Stomach (tissue), 19 donors: ENCODE measurements around the gene SIX3. TPM values are rescaled to one million over a fixed set of nuclear protein-coding genes. Genes with fewer than 3 reads are reported as not detected.

Experiments
- DNase-seq, 2 donors: peaks; one replicate each; pipeline versions ENCODE4 v3.0.0 to v3.0.0-alpha.2; 2013 to 2019
- H3K27ac ChIP-seq, 5 donors: fragments of 200-600 bp in 4 of 5; sonication (generic) in 4 of 5; one replicate each; pipeline ENCODE4 v1.5.1; 2013 to 2019; ENCODE audit warnings: mild to moderate bottlenecking in 1 of 5, moderate library complexity in 1 of 5
- H3K27me3 ChIP-seq, 3 donors: fragments of 200-600 bp; sonication (generic); one replicate each; pipeline ENCODE4 v1.5.1; 2017 to 2019; ENCODE audit warnings: mixed run types in 1 of 3
- H3K36me3 ChIP-seq, 4 donors: fragments of 200-600 bp; sonication (generic); 1 replicate in 3 of 4; 2 replicates in 1 of 4; pipeline ENCODE4 v1.5.1; 2016 to 2019
- H3K4me1 ChIP-seq, 4 donors: fragments of 200-600 bp; sonication (generic); one replicate each; pipeline ENCODE4 v1.5.1; 2016 to 2019
- H3K4me3 ChIP-seq, 4 donors: fragments of 200-600 bp; sonication (generic) in 3 of 4; one replicate each; pipeline ENCODE4 v1.5.1; 2016 to 2019; ENCODE audit warnings: mild to moderate bottlenecking in 1 of 4
- H3K9me3 ChIP-seq, 4 donors: fragments of 200-600 bp; sonication (generic); one replicate each; pipeline ENCODE4 v1.5.1; 2016 to 2019
- EP300 ChIP-seq: sonication (generic); formaldehyde crosslinking; IDR thresholded peaks from one replicate; pipeline ENCODE4 v1.6.1; 2017; ENCODE audit warnings: antibody characterized with exemption
- POLR2A ChIP-seq, 4 donors: fragments of 450-650 bp; IDR thresholded peaks; one replicate each; pipeline ENCODE4 v1.6.1; 2016; ENCODE audit warnings: antibody characterized with exemption in 4 of 4, control low read depth in 2 of 4, mild to moderate bottlenecking in 1 of 4, moderate library complexity in 1 of 4
- POLR2AphosphoS5 ChIP-seq, 3 donors: sonication (generic); formaldehyde crosslinking; IDR thresholded peaks; one replicate each; pipeline ENCODE4 v1.6.1; 2016; ENCODE audit warnings: antibody characterized with exemption in 3 of 3
- WGBS, 5 donors: extraction: QIAGEN DNeasy Blood & Tissue Kit in 3 of 5; methylation state at CpG; one replicate each; pipeline versions ENCODE4 v1.1.5 to v1.1.7; 2013 to 2018; 5-methylcytosine and 5-hydroxymethylcytosine counted together
- intact Hi-C: fragments of 100-400 bp; cut with DNase I; formaldehyde crosslinking; loops from one replicate; pipeline ENCODE4 v1.15.1; 2023; ENCODE audit warnings: low total_unique reads
- long read RNA-seq, 10 donors: transcript quantifications; one replicate each; lab custom pipeline, GENCODE V29; 2026
- polyA plus RNA-seq, 3 donors: library from polyadenylated mRNA; stranded (reverse); fragments of 200-250 nt; gene quantifications; one replicate each; pipeline ENCODE4 v1.2.3, GENCODE V29; 2013
- total RNA-seq, 5 donors: library from RNA; depleted of rRNA; stranded (reverse); fragments of >200 nt; gene quantifications; one replicate each; pipeline versions ENCODE4 v1.1.0 to v1.2.3, GENCODE V29; 2014 to 2016
- TF ChIP-seq, protein P1 (sequence below), 7 experiments: fragments of 450-650 bp in 4 of 7; fragments of 200-600 bp in 3 of 7; sonication (generic) in 3 of 7; IDR thresholded peaks; one replicate each; pipeline ENCODE4 v1.5.1; 2016 to 2019; ENCODE audit warnings: antibody characterized with exemption in 7 of 7, control low read depth in 2 of 7, mild to moderate bottlenecking in 1 of 7
- donor health status: healthy with polysubstance abuse.
- donor health status: Bipolar disorder and iron deficiency.
- donor health status: healthy.

SIX3 gene
- total RNA-seq (not detected), polyA plus RNA-seq (not detected)
- long read RNA-seq, donor 1: 0 reads
- long read RNA-seq, donor 2: 0 reads
- long read RNA-seq, donor 3: 0 reads
- long read RNA-seq, donor 4: 0 reads
- long read RNA-seq, donor 5: 0 reads
- long read RNA-seq, donor 6: 0 reads
- long read RNA-seq, donor 7: 0 reads
- long read RNA-seq, donor 8: 0 reads
- long read RNA-seq, donor 9: 0 reads
- long read RNA-seq, donor 10: 0 reads

DNA sequence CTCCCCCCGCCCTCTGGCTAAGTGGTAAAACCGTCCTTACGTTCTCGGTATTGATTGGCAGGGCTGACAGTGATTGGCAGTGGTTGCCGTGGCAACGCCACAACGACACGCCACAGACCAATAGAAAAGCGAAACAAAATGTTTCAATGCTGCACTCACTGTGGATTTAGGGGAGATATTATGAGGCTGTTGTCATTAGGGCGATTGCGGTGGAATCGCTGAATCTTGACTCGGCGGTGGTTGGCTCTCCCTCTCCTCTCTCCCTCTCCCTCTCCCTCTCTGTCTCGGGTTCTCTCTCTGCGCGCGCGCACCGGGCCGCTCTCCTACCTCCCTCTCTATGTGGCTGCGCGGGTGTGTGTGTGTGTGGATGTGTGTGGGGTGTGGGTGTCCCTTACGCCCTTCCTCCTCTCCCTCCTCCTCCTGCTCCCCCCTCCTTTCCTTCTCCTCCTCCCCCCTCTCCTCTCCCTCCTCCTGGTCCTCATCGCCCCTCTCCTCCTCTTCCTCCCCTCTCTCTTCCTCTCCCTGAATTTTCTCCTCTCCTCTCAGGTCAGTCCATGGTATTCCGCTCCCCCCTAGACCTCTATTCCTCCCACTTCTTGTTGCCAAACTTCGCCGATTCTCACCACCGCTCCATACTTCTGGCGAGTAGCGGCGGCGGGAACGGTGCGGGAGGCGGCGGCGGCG, at the start of gene SIX3:
SIX3 (plus strand) TSS at position 152 of the 684 bp plus-strand sequence; CDS start at position 555, 403 bp downstream.
- Histone ChIP-seq H3K4me3 (peak within 1 kb of the TSS; percentile 34 to 52 (median 48)), H3K27me3 (peaks cover 51 to 100% (median 93%) of the 10 kb centered on the region in 3 donors), H3K9me3 (no peaks in the 10 kb centered on the region), H3K36me3 (no peaks in the 10 kb centered on the region), H3K4me1 (peaks cover 45 to 83% (median 69%) of the 10 kb centered on the region in 4 donors), H3K27ac (no peak within 1 kb of the TSS)
- 1 to 4% (median 3%) methylated on average over 39 of the region's 39 CpGs for WGBS, 5 donors
- TF ChIP-seq, protein P1, sequence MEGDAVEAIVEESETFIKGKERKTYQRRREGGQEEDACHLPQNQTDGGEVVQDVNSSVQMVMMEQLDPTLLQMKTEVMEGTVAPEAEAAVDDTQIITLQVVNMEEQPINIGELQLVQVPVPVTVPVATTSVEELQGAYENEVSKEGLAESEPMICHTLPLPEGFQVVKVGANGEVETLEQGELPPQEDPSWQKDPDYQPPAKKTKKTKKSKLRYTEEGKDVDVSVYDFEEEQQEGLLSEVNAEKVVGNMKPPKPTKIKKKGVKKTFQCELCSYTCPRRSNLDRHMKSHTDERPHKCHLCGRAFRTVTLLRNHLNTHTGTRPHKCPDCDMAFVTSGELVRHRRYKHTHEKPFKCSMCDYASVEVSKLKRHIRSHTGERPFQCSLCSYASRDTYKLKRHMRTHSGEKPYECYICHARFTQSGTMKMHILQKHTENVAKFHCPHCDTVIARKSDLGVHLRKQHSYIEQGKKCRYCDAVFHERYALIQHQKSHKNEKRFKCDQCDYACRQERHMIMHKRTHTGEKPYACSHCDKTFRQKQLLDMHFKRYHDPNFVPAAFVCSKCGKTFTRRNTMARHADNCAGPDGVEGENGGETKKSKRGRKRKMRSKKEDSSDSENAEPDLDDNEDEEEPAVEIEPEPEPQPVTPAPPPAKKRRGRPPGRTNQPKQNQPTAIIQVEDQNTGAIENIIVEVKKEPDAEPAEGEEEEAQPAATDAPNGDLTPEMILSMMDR (IDR thresholded peaks at IDR 0.05): no peak
- TF ChIP-seq EP300: no peak
- TF ChIP-seq POLR2A (IDR thresholded peaks at IDR 0.05): no peak
- TF ChIP-seq POLR2AphosphoS5 (IDR thresholded peaks at IDR 0.05): no peak
- DNase-seq: peak in 1 of 2 donors; percentile 55
- intact Hi-C loops: no loop called here

DNA sequence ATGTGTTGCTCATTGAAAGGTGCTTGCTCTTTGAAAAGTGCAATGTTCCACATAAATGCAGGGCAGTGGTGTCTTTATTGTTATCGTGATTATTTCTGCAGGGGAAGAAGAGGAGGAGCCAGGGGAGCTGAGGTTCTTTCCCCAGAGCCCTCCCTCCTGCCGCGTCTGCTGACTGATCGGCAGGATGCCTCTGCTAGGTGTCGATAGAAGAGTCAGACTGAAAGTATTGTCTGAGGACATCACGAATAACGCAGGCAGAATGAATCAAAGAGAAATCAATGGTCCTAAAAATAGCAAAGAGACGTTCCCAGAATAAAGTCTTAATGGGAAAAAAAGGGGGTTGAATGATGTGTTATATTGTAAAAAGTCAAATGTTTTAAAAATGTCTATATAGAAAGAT, 47.4 kb upstream of the SIX3 start:
- Histone ChIP-seq H3K36me3 (no peaks in the 10 kb centered on the region), H3K4me1 (no peaks in the 10 kb centered on the region), H3K27ac (no peak overlapping the region), H3K27me3 (no peaks in the 10 kb centered on the region), H3K9me3 (peaks cover 0 to 19% (median 11%) of the 10 kb centered on the region in 4 donors), H3K4me3 (no peak overlapping the region)
- intact Hi-C loops: no loop called here
- DNase-seq: no peak
- WGBS, 5 donors: 42 to 59% (median 50%) methylated on average over 8 of the region's 8 CpGs
- TF ChIP-seq EP300 (no peak), POLR2AphosphoS5 (IDR thresholded peaks at IDR 0.05) (no peak), POLR2A (IDR thresholded peaks at IDR 0.05) (no peak)
- TF ChIP-seq, protein P1 (IDR thresholded peaks at IDR 0.05): no peak

DNA sequence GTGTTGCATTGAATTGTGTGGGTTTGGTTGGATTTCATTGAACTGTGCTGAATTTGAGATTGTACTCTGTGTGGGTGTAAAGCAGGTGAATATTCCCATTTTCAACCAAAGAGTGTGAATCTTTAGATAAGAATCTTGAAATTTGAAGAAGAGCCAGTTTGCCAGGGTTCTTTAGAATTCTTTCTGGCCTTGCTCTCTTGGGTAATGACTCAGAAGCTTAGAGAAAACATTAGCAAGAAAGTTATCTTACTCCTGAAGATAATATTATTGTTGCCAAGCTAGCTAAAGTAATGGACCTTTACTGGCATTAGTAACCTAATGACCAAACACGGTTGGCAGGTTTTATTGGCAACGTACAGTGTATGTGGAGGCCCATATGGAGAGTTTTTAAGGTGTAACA, 46.4 kb upstream of the SIX3 start:
- H3K27me3 ChIP-seq: no peaks in the 10 kb centered on the region
- no peak for DNase-seq
- H3K4me1 ChIP-seq: no peaks in the 10 kb centered on the region
- H3K9me3 ChIP-seq: peaks cover 0 to 19% (median 11%) of the 10 kb centered on the region in 4 donors
- WGBS, 5 donors: 15 to 47% (median 32%) methylated on average over 2 of the region's 2 CpGs
- intact Hi-C loops: no loop called here
- TF ChIP-seq EP300 (no peak), POLR2A (IDR thresholded peaks at IDR 0.05) (no peak), POLR2AphosphoS5 (IDR thresholded peaks at IDR 0.05) (no peak)
- TF ChIP-seq, protein P1 (IDR thresholded peaks at IDR 0.05): no peak
- no peak overlapping the region for H3K27ac ChIP-seq
- H3K36me3 ChIP-seq: no peaks in the 10 kb centered on the region
- no peak overlapping the region for H3K4me3 ChIP-seq

DNA sequence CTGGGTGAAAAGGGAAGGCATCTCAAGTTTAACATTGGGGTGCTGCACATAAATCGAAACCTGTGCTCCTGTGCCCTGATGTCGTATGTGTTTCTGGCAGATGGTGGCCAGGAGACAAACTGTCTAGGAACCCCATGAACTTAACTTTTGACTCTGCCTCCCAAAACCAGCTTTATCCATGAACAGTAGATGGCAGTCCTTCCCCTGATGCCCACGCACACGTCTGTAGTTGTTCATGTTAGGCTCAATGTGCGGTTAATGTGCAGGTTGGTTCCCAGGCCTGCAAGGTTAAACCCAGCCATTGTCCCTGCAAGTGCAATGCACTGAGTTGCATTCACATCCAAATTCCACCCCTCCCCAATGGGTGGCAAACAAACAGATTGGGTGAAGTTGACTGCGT, 44.1 kb upstream of the SIX3 start:
- Histone ChIP-seq H3K27ac (no peak overlapping the region), H3K27me3 (peaks cover 0 to 11% (median 0%) of the 10 kb centered on the region in 3 donors), H3K4me3 (no peak overlapping the region), H3K4me1 (no peaks in the 10 kb centered on the region), H3K9me3 (peaks cover 0 to 8% (median 1%) of the 10 kb centered on the region in 4 donors), H3K36me3 (no peaks in the 10 kb centered on the region)
- intact Hi-C loops: no loop called here
- DNase-seq: no peak
- 81 to 88% (median 87%) methylated on average over 6 of the region's 6 CpGs for WGBS, 5 donors
- TF ChIP-seq POLR2A (IDR thresholded peaks at IDR 0.05): no peak
